ENCODE data around the gene FCER1G.
"Not testable (repeated sequence)": the region's sequence is repeated elsewhere in the genome, so short reads cannot be mapped to it uniquely, and the experiment has no call there.

Gene FCER1G

DNA sequence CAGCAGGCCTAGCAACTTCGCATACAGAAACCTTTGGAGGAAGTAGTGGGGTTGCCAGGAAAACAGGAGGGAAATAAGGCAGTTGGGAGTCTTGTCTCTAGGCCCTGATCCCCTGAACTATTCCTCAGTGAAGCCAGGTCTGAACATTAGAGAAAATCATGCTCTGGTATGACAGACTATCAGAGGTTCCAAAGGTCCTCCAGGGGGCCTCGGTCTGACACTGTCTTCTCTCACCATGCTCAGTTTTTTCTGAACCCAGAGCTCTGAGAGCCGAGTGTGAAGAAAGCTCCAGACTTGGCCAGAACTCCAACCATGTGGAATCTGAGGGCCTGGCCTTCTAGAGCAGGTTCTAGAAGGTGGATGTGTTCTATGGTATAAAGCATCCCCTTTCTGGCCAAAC is 14.8 kb downstream of the FCER1G start:
- no peak for DNase-seq (ENCODE audit: low read depth in 2 of 2)

DNA sequence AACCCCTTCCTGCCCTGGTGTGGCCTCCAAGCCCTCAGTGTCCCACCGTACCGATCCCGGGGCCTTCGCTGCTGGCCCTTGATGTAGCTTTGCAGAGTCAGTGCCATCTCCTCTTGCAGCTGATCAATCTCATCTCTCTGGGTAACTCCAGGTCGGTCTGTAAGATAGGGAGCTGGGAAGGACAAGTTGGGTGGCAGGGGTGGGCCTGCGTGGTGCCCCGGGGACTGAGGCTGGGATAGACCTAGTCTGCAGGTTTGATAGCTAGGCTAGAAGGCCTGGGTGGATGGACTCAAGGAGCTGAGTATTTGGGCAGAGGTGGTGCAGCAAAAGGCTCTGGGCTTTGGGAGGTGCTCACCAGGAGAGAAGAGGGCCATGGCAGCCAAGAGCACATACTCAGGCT is 15.7 kb downstream of the FCER1G start:
- no peak for DNase-seq (ENCODE audit: low read depth in 2 of 2)

DNA sequence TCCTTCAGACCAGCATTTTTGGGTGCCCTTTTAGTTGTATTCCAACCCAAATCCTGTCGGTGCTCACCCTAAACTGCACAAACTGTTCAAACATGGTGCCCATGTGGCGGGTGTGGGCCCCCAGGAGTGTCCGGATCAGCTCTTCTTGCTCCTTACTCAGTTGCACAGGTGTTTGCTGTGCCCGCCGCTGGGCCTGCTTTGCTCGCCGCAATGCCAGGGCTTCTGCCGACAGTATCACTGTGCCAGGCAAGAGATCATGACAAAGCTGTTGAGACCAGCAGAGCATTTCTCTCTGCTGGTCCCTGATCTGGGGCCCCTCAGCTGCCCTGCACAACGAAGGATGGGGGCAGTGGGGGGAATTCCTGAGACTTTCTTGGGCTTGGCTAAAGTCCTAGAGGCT is 18.0 kb downstream of the FCER1G start:
- no peak for DNase-seq (ENCODE audit: low read depth in 2 of 2)

DNA sequence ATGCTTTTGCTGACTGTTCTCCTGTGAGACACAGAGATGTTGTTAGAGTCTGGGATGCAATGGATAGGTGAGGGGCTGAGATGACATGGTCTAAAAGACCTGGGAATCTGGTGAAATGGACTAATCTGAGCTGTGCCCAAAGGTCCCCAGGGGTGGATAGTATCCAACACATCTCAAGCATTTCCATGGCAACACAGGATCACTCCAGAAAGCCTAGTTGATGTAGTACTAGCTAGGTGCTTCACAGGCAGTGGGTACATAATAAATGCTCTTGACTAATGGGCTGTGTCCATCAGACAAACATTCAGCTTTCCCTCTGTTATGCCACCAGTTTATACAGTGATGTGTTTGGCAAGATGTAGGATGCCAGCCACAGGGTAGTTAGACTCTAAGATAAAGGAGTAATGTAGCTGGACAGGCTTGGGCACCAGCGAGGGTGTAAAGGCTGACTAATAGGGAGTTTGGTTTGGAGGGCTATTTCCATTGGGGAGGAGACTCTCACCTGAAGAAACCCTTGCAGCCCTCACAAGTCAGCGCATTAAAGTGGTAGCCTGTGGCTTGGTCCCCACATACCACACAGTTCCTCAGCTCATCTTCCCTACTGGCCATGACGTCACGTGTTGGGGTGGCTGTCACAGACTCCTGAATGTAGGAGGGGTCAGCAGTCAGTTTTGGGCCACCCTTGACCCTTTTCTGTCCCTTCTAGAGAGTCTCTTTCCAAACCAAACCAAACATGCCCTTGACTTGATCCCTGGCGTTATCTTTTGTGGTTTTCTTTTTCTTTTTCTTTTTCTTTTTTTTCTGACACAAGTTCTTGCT is 21.1 kb downstream of the FCER1G start:
- DNase-seq (ENCODE audit: low read depth in 2 of 2): no peak

DNA sequence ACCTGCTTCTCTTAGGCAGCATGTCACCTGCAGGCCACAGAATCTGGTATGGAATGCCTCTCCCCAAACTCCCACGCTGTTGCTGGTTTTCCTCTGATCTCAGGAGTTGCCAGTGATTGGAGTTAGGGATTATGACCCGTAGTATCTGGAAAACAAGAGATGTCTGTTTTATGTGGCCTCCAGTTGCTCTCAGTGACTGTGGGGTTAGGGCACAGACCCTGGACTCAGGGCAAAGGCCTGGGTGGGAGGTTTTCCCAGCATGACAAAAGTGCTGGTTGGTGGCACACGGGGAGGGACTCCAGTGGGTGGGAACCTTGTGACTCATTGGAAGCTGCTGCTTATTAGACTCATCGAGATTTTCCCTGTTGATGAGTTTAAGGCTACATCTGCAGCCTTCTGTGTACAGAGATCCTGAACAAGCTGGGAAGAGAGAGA is 23.0 kb downstream of the FCER1G start, which contains the start of gene NR1I3:
Gene NR1I3 (minus strand): TSS at position 165 of the 435 bp plus-strand sequence. CDS start 1,638 bp downstream, outside the sequence.
- DNase-seq (ENCODE audit: low read depth in 2 of 2): no peak

DNA sequence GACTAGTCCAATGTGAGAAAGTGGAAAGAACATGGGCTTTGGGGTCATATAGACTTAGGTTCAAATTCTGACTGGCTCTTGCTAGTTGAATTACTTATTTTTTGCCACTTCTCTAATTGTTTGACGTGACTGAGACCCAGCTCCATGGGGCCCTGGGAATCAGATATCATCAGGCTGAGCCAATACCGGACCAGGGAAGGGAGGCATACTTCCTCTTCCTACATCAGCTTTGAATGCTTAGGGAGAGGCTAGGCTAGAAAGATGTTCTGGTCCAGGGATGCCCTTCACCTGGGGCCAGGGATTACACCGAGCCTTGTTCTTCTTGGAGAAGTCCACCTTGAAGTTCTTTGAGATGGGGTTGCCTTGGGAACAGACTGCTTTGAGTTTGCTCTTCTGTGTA is 26.6 kb downstream of the FCER1G start:
- no peak for DNase-seq (ENCODE audit: low read depth in 2 of 2)

DNA sequence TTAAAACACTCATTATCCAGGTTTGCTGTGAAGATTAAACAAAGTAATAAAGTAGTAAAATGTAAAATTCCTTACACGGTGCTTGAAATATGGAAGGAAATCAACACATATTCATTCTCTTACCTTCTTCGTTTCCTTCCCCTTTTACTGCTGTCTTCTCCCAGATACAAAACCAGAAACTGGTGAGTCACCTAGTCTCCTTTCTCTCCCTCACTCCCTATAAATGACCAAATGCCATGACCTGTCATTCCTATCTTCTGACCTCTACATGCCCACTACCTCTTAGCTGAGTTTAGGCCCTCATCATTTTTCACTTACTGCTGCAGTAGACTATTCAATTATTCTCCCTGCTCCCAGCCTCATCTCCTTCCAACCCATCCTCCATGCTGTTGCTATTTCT is 27.2 kb downstream of the FCER1G start:
- DNase-seq (ENCODE audit: low read depth in 2 of 2): no peak

DNA sequence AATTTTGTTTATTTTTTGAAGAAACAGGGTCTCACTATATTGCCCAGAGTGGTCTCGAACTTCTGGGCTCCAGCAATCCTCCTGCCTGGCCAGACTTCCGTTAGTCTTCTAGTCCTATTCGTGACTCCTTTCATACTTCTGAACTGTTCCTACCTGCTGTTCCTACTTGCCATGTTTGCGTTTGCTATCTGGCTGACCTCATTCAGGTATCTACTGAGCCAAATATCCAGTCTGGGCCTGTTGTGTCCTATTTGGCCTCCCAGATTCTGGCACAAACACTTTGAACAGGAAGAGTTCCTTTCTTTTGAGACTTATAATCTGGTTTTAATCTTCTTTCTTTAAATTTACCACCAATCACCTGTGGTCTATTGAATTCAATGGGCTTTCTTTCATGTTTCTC is 29.8 kb downstream of the FCER1G start:
- DNase-seq (ENCODE audit: low read depth in 2 of 2): no peak

DNA sequence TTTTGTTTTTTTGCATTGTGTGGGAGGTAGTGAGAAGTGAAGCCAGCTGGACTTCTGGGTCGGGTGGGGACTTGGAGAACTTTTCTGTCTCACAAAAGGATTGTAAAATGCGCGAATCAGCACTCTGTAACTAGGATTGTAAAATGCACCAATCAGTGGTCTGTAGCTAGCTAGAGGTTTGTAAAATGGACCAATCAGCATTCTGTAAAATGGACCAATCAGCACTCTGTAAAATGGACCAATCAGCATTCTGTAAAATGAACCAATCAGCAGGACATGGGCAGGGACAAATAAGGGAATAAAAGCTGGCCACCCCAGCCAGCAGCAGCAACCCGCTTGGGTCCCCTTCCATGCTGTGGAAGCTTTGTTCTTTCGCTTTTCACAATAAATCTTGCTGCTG is 35.0 kb downstream of the FCER1G start:
- DNase-seq (ENCODE audit: low read depth in 2 of 2): not testable (repeated sequence)

DNA sequence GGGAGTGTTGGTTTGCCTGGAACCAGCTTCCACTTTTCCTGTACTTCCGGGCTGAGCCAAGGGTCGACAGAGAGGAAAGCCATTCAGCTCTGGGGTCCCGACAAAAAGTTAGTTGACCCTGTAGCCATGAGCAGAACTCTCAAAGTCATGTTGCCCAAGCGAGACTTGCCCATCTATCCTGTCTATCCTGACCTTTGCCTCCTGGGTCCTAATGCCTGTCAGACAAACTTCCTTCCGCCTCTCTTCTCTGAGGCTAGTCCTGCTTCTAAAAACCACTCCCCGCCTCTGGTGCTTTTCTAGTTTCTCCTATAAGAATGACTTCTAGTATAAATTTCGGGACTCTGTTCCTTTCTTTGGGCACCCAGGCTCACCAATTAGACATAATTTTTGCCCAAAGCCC is 35.7 kb downstream of the FCER1G start:
- no peak for DNase-seq (ENCODE audit: low read depth in 2 of 2)

DNA sequence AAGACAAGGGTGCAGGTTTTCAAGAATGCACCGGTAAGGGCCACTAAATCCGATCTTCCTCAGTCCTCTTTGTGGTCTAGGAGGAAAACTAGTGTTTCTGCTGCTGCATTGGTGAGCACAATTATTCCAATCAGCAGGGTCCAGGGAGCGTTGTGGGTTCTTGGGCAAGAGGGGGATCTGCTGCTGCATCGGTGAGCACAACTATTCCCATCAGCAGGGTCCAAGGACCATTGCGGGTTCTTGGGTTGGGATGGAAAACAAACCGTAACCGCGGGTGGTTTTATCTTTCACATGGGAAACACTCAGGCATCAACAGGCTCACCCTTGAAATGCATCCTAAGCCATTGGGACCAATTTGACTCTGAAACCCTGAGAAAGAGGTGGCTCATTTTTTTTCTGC is 36.5 kb downstream of the FCER1G start:
- no peak for DNase-seq (ENCODE audit: low read depth in 2 of 2)

DNA sequence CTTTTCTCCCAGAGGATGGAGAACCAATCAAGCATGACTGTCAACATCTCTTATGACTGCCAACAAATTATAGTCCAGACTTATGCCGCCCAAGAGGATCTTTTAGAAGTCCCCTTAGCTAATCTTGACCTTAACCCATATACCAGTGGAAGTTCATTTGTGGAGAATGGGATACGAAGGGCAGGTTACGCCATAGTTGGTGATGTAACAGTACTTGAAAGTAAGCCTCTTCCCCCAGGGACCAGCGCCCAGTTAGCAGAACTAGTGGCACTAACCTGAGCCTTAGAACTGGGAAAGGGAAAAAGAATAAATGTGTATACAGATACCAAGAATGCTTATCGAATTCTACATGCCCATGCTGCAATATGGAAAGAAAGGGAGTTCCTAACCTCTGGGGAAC is 40.2 kb downstream of the FCER1G start:
- DNase-seq (ENCODE audit: low read depth in 2 of 2): not testable (repeated sequence)

DNA sequence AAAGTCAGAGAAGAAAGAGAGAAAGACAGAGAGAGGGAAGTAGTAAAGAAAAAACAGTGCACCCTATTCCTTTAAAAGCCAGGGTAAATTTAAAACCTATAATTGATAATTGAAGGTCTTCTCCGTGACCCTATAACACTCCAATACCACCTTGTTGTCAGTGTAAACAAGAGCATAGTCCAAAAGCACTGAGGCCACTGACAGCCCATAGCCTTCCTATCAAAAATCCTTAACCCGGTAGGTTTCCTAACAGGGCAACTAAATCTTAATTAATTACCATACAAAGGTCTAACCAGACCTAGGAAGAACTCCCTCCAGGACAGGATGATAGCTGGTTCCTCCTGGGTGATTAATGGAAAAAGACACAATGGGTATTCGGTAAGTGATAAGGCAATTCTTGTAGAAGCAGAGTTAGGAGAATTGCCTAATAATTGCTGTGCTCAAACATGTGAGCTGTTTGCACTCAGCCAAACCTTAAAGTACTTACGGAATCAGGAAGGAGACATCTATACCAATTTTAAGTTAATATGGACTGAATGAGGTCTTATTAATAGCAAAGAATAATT is 40.9 kb downstream of the FCER1G start:
- not testable (repeated sequence) for DNase-seq (ENCODE audit: low read depth in 2 of 2)

DNA sequence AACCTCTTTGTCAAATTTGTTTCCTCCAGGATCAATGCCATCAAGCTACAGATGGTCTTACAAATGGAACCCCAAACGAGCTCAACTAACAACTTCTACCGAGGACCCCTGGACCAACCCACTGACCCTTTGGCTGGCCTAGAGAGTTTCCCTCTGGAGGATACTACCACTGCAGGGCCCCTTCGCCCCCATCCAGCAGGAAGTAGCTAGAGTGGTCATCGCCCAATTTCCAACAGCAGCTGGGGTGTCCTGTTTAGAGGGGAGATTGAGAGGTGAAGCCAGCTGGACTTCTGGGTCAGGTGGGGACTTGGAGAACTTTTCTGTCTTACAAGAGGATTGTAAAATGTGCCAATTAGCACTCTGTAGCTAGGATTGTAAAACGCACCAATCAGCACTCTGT is 42.0 kb downstream of the FCER1G start:
- DNase-seq (ENCODE audit: low read depth in 2 of 2): not testable (repeated sequence)

DNA sequence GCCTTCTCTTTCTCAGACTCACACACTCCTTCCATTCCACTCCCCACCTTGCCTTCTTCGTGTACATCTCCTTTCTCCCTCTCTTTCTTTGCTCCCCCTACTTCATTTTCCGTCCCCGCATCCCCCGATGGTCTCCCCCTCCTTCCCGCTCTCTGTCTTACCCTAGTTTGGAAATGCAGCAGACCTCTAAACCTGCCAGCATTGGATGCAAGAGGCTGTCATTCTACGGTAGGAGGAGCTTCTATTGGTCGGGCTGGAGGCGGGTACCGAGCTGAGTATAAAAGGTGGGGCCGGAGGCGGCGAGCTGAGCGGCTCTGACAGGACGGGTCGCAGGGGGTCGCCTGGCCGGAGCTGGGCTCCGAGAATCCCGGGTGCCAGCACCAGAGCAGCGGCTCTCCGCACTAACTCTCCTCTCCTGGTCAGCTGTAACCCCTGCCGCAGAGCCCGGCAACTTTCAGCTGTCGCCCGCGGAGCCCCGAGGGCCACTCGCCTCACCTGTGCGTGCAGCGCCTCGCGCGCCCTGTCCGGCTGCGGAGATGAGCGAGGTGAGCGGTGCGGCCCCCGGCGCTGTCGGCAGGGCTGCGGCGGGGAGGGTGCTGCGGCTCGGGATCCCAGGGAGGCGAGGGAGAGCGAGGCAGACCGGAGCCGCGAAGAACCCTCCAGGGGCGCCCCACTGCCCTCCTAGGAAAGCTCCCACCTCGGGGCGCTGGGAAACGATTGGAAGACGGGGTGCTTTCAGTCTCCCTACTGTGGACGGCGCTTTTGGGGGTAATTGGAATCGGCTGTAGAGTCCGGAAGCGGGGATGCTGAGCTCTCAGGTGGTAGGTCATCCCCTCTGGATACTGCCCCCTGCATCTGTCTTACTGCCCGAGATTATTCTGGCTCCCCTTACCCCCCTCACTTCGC is 43.6 kb downstream of the FCER1G start, which contains the start of gene PCP4L1:
Gene PCP4L1 (plus strand): TSS at position 307 of the 906 bp plus-strand sequence. CDS start 230 bp downstream, at position 537.
- DNase-seq (ENCODE audit: low read depth in 2 of 2): peak in 1 of 2 donors; percentile 6

DNA sequence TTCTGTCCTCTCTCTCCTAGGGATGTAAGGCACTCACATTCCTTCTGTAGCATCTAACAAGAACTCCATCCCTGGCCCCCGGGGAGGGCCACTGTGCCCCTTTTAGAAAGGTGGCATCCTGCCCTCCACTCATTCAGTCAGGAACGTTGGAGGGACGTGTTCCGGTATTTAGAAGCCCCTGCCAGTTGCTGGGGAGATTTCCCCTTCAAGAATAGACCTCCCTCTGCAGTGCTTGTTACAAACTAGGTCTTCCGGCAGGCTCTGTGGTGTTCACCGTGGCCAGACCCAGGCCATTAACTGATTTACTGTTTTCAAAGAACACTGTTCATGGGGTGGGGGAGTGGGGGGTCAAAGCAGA is 44.2 kb downstream of the FCER1G start:
- DNase-seq (ENCODE audit: low read depth in 2 of 2): no peak

DNA sequence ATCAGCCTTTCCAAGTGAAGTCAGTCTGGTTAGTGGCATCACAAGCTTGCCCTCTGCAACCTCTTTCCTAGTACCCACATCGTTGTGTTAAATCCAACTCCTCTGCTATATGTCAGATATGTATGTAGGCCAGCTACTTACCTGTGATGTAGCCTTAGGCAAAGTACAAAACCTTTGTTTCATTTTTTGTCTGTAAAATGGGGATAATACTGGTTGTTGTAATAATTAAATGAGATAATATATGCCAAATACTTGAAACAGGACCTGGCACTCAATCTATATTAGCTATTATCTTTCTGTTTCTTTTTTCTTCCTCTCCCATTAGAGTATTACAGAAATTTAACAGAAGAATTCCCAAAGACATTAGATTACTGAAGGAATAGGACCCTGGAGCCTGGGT is 44.7 kb downstream of the FCER1G start:
- DNase-seq (ENCODE audit: low read depth in 2 of 2): no peak

DNA sequence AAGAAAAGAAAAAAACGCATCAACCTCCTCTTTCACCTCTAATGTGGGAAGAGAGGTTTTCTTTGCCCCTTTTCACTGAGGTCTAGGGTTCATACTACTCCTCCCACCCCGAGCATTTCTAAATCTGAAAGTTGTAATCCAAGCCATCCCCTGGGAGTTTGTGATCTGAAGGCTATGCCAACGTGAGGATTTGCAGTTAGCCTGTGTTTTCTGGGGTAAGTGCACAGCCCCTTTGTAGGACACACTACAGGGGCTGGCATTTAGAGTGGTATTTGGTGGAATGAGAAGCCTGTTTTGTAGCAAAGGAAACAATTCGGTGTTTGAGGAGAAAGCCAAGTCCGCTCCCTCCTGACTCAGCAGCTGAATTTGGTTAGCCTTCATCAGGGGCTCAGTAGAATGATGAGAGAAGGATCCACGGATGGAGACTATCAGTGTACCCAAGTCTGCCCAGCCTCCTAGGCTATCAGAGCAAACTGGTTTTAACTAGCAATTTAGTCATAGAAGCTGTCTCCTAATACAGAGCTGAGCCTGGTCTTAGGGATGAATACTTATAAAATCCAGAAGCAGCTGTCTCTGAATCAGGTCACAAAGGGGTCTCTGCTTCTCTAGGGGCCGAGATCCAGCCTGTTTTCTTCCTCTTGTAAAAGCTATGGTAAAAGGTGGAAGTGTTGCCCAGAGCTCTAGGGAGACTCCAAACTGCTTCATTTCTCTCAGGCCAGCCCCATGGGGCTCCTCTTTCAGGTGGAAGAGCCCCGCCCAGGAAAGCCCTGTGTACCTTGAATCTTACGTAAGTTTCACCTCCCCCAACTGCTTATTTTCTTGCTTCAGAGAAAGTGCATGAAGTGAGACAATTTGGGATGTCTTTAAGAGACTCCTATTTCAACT is 45.5 kb downstream of the FCER1G start:
- no peak for DNase-seq (ENCODE audit: low read depth in 2 of 2)

DNA sequence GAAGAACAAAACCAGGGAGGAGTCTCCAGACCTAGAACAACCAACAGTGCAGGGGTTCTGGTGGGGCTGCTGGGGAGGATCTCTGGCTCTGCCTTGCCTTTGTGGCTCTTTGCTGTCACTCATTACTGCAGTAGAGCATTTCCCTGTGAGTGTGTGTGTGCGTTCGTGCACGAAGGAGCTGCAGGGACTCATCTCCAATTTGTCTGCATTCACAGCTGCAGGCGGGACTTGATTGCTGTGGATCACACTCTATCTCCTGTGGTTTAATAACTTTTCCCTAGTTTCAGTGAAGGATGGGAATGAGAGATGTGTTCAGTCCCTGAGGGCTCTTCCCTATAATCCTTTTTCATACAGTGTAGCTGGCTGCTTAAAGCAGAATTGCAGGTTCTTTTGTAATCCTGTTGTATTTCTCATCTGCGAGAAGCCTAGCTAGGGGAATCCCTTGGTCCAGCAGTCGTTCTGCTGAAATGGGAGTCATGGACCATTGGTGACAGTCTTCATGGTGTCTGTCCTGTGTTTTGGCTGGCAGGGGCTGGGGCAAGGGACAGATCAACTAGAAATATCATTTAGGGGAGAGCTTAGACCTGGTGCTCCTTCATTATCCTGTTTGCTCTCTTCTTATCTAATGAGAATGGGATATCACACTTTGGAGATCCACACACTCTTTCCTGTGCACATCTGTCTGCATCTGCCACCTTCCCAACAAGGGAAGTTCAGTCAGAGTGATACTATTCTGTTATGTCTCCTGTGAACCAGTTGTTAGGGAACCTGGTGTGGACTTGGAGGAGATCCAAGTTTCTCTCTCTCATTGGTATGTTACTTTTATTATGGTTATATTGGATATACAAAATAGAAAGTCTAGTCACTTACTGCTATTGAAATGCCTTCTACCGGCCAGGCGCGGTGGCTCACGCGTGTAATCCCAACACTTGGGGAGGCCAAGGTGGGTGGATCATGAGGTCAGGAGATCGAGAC is 46.5 kb downstream of the FCER1G start:
- no peak for DNase-seq (ENCODE audit: low read depth in 2 of 2)

DNA sequence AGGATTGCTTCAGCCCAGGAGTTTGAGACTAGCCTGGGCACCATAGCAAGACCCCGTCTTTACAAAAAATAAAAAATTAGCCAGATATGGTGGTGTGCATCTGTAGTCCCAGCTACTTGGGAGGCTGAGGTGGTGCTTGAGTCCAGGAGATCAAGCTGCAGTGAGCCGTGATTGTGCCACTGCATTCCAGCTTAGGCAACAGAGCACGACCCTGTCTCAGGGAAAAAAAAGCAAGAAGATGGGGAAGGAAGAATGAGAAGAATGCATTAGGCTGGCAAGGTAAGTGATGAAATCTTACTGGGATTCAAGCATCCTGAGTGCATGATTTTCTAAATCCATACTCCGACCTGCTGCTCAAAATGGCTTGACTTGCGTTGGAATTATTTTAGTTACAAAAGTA is 50.2 kb downstream of the FCER1G start:
- DNase-seq (ENCODE audit: low read depth in 2 of 2): no peak

Measured in stimulated activated CD8-positive, alpha-beta memory T cell treated with anti-CD3 and anti-CD28 coated beads, Interleukin-2, amount 100 ng/mL, for 48 hours (primary cell).